GM23248 (cell line): ENCODE measurements around the gene GABRB3. TPM values are rescaled to one million over a fixed set of nuclear protein-coding genes. Genes with fewer than 3 reads are reported as not detected.

ENCODE experiments used
- DNase-seq: peaks from one replicate; pipeline ENCODE4 v3.0.0-alpha.2; 2015
- H2AFZ ChIP-seq: fragments of 200-600 bp; sonication (generic); 2 replicates; pipeline ENCODE4 v1.6.1; 2016; ENCODE audit warnings: antibody characterized with exemption
- H3F3A ChIP-seq: fragments of 200-600 bp; sonication (generic); 2 replicates; pipeline ENCODE4 v1.6.1; 2016; ENCODE audit warnings: mild to moderate bottlenecking, antibody characterized with exemption, mixed run types; ENCODE audit not compliant: insufficient read depth
- H3K27ac ChIP-seq: fragments of 200-600 bp; sonication (generic); 2 replicates; pipeline ENCODE4 v1.5.1; 2016; ENCODE audit warnings: mild to moderate bottlenecking
- H3K27me3 ChIP-seq: fragments of 200-600 bp; sonication (generic); replicated peaks from 2 replicates; pipeline ENCODE4 v1.6.1; 2016; ENCODE audit warnings: mild to moderate bottlenecking; ENCODE audit not compliant: insufficient read depth
- H3K36me3 ChIP-seq: fragments of 200-600 bp; sonication (generic); 2 replicates; pipeline ENCODE4 v1.6.1; 2016; ENCODE audit warnings: low read depth, mild to moderate bottlenecking
- H3K4me1 ChIP-seq: fragments of 200-600 bp; sonication (generic); 2 replicates; pipeline ENCODE4 v1.6.1; 2016; ENCODE audit warnings: mild to moderate bottlenecking; ENCODE audit not compliant: insufficient read depth
- H3K4me2 ChIP-seq: fragments of 200-600 bp; sonication (generic); one replicate; pipeline ENCODE4 v1.6.1; 2016; ENCODE audit warnings: mild to moderate bottlenecking; ENCODE audit not compliant: unreplicated experiment
- H3K4me3 ChIP-seq: fragments of 200-600 bp; sonication (generic); 2 replicates; pipeline ENCODE4 v1.5.1; 2016; ENCODE audit warnings: mild to moderate bottlenecking
- H3K79me2 ChIP-seq: fragments of 200-600 bp; sonication (generic); 2 replicates; pipeline ENCODE4 v1.6.1; 2016; ENCODE audit warnings: mild to moderate bottlenecking; ENCODE audit not compliant: insufficient read depth
- H3K9ac ChIP-seq: fragments of 200-600 bp; sonication (generic); 2 replicates; pipeline ENCODE4 v1.6.1; 2016; ENCODE audit warnings: mild to moderate bottlenecking
- H3K9me2 ChIP-seq: fragments of 200-600 bp; sonication (generic); 2 replicates; pipeline ENCODE4 v1.6.1; 2016; ENCODE audit warnings: mixed run types, mild to moderate bottlenecking, moderate library complexity; ENCODE audit not compliant: insufficient read depth
- H3K9me3 ChIP-seq: fragments of 200-600 bp; sonication (generic); one replicate; pipeline ENCODE4 v1.6.1; 2017; ENCODE audit warnings: low read depth
- H4K20me1 ChIP-seq: fragments of 200-600 bp; sonication (generic); 2 replicates; pipeline ENCODE4 v1.6.0; 2016; ENCODE audit not compliant: insufficient read depth
- EZH2 ChIP-seq: fragments of 200-600 bp; sonication (generic); IDR thresholded peaks from 2 replicates; pipeline ENCODE4 v1.6.1; 2018; ENCODE audit warnings: antibody characterized with exemption, mild to moderate bottlenecking; ENCODE audit not compliant: insufficient read depth, poor library complexity, severe bottlenecking
- EZH2phosphoT487 ChIP-seq: fragments of 200-600 bp; sonication (generic); IDR thresholded peaks from 2 replicates; pipeline ENCODE4 v1.6.1; 2018; ENCODE audit warnings: antibody characterized with exemption, moderate library complexity, mild to moderate bottlenecking, low read depth; ENCODE audit not compliant: insufficient read depth
- WGBS, 2 experiments: methylation state at CpG; one replicate each; pipeline ENCODE4 v1.1.6; 2015 to 2017; ENCODE audit warnings: low lambda C conversion rate in 2 of 2, low coverage in 1 of 2; ENCODE audit errors: missing lambda C conversion rate in 2 of 2; 5-methylcytosine and 5-hydroxymethylcytosine counted together
- in situ Hi-C: fragments of 300-500 bp; cut with MboI; formaldehyde crosslinking; loops from 2 replicates; pipeline ENCODE4 v1.15.0; 2020
- polyA plus RNA-seq: library from polyadenylated mRNA; unstranded; fragments of >200 nt; fragmentation: Nextera tagmentation; extraction: Ambion mirVana; gene quantifications from 2 replicates; pipeline ENCODE4 v1.2.1, GENCODE V29; 2016
- total RNA-seq: library from RNA; depleted of rRNA; stranded (reverse); fragments of >200 nt; shearing (Covaris generic); gene quantifications from 2 replicates; pipeline ENCODE4 v1.2.3, GENCODE V29; 2014

The GABRB3 gene
- total and polyA plus RNA-seq, 2 experiments from 2014 or later: 0.15 TPM; not detected in 1

DNA sequence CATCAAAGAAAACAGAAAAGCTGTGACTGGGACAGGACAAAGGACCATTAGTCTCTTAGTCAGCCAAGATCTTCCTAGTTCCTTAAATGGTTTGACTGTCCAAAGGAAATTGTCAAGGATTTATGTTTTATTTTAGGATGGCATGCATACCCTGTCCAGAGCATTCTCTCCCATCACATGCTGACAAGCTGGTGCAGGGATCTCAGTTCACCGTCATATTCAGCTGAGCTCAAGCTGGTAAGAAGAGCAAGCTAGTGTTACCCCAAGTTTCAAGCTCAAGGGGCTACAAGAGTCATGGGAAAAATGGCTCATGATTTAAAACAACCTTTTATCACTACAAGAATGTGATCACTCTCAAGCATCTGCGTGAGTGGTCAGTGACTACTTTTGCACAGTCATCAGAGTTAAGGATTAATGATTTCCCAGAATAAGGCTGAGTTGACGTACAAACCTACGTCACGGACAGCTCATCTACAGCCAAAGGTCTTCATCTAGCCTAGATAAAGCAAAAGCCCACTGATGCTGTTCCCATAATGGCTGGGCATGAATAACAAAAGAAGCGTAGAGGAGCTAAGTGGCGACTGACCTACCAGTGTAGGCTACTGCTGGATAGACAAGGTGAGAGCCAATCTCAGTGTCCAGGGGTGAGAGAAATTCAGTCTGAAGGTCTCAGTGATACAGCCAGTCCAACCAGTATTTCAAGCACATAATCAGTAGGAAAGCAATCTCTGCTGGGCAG is 157.5 kb downstream of the GABRB3 start:
- no peak overlapping the region for H2AFZ ChIP-seq
- no peaks in the 10 kb centered on the region for H3F3A ChIP-seq
- H3K36me3 ChIP-seq: no peaks in the 10 kb centered on the region
- DNase-seq: no peak
- no peak overlapping the region for H3K9ac ChIP-seq
- in situ Hi-C loops: no loop called here
- no peaks in the 10 kb centered on the region for H3K27me3 ChIP-seq
- H3K4me2 ChIP-seq: no peak overlapping the region
- TF ChIP-seq EZH2phosphoT487 (no peak), EZH2 (no peak)
- H3K27ac ChIP-seq: no peak overlapping the region
- no peaks in the 10 kb centered on the region for H3K4me1 ChIP-seq
- H3K9me2 ChIP-seq: no peaks in the 10 kb centered on the region
- 48 to 52% methylated on average over 7 of the region's 7 CpGs for WGBS, 2 experiments
- H3K9me3 ChIP-seq: no peaks in the 10 kb centered on the region
- H4K20me1 ChIP-seq: no peaks in the 10 kb centered on the region
- no peaks in the 10 kb centered on the region for H3K79me2 ChIP-seq
- no peak overlapping the region for H3K4me3 ChIP-seq

DNA sequence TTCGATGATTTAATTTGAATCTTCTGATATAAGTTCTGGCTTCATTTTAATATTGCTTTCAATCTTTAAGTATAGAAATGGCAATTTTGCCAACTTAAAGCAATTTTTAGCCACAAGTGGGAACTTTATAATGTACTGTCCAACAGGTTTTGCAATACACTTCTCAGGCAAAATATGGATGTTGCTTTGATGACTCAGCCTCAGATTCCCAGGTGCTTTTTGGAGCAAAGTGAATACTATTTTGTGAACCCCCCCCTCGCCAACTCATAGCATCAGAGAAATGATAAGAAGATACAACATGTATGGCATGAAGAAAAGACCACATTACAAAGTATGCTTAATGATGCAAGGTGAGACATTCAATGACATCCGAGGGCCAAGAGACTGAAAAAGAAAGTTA is 158.1 kb downstream of the GABRB3 start:
- no peak for DNase-seq
- TF ChIP-seq EZH2 (no peak), EZH2phosphoT487 (no peak)
- WGBS, 2 experiments: 9 to 12% methylated on average over 3 of the region's 3 CpGs
- in situ Hi-C loops: no loop called here
- Histone ChIP-seq H3K9ac (no peak overlapping the region), H3K27me3 (no peaks in the 10 kb centered on the region), H3K36me3 (no peaks in the 10 kb centered on the region), H3K79me2 (no peaks in the 10 kb centered on the region), H4K20me1 (no peaks in the 10 kb centered on the region), H2AFZ (no peak overlapping the region), H3K4me1 (no peaks in the 10 kb centered on the region), H3F3A (no peaks in the 10 kb centered on the region), H3K9me3 (no peaks in the 10 kb centered on the region), H3K27ac (no peak overlapping the region), H3K9me2 (no peaks in the 10 kb centered on the region), H3K4me3 (no peak overlapping the region), H3K4me2 (no peak overlapping the region)

DNA sequence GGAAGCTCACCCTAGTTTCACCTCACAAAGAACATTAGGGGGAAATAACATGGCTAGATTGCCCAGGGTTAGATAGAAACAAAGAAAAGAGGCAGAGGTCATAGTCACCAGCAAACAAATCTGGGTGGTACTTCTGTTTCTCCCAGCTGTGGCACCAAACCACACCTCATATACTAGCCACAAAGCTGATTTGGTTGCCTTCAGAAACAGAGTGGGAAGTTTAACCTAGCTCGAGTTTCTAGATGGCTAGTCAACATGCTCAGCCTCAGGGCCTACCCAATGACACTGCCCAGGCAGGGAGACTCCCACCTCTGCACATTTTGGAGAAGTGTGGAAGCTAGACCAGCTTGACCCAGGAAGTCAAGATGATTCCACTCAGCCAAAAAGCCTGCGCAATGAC is 174.2 kb downstream of the GABRB3 start:
- no peaks in the 10 kb centered on the region for H3K36me3 ChIP-seq
- H3K27ac ChIP-seq: no peak overlapping the region

DNA sequence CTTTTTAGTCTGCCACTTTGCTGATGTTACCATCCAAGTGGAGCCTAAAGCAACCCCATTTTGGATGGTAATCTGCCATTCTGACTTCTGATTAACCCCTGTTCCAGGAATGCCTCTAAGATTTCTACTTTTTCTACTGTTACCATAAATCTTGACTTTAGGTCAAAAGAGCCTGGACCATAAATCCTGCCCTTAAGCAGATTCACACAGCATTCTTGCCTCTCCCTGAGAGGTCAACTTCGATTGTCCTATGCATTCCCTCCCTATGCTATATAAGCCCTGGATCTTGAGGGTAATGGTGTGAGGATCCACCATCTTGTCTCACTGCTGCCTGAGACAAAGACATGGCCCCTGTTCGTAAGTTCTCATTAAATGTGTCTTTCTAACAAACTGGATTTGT is 177.3 kb downstream of the GABRB3 start:
- H3K27ac ChIP-seq: no peak overlapping the region
- in situ Hi-C loops: no loop called here

More for the DNA sequence above, 174.2 kb downstream of the GABRB3 start:
- no peak for DNase-seq
- no peaks in the 10 kb centered on the region for H3K27me3 ChIP-seq
- H3K4me2 ChIP-seq: no peak overlapping the region
- H3K9me3 ChIP-seq: no peaks in the 10 kb centered on the region
- no peaks in the 10 kb centered on the region for H4K20me1 ChIP-seq
- no peak for TF ChIP-seq EZH2
- TF ChIP-seq EZH2phosphoT487: no peak
- H3F3A ChIP-seq: no peaks in the 10 kb centered on the region
- H3K4me3 ChIP-seq: no peak overlapping the region
- no peak overlapping the region for H2AFZ ChIP-seq
- no peak overlapping the region for H3K9ac ChIP-seq
- WGBS, 2 experiments: 8 to 22% methylated on average over 2 of the region's 2 CpGs
- in situ Hi-C loops: no loop called here
- H3K9me2 ChIP-seq: no peaks in the 10 kb centered on the region
- no peaks in the 10 kb centered on the region for H3K4me1 ChIP-seq
- no peaks in the 10 kb centered on the region for H3K79me2 ChIP-seq

More for the DNA sequence above, 177.3 kb downstream of the GABRB3 start:
- Histone ChIP-seq H3F3A (no peaks in the 10 kb centered on the region), H3K27me3 (no peaks in the 10 kb centered on the region), H3K9me2 (no peaks in the 10 kb centered on the region), H3K4me3 (no peak overlapping the region), H2AFZ (no peak overlapping the region), H3K9me3 (no peaks in the 10 kb centered on the region), H3K36me3 (no peaks in the 10 kb centered on the region), H3K4me1 (no peaks in the 10 kb centered on the region), H3K4me2 (no peak overlapping the region), H3K79me2 (no peaks in the 10 kb centered on the region), H3K9ac (no peak overlapping the region), H4K20me1 (no peaks in the 10 kb centered on the region)
- 6 to 7% methylated on average over 2 of the region's 2 CpGs for WGBS, 2 experiments
- no peak for TF ChIP-seq EZH2
- TF ChIP-seq EZH2phosphoT487: no peak
- no peak for DNase-seq
